IPS-18c (cell line): Measurements from ENCODE around the gene FBXO41.
A peak's percentile ranks its signal among the peaks of the same experiment; 100 is the strongest.

Experiments
- H3K4me3 ChIP-seq: 2 replicates; pipeline ENCODE4 v1.7.0; 2013; ENCODE audit warnings: low read depth, mild to moderate bottlenecking, low read length, moderate library complexity; ENCODE audit not compliant: insufficient read depth
- H3K9me3 ChIP-seq: one replicate; pipeline ENCODE4 v1.6.1; 2013; ENCODE audit warnings: mild to moderate bottlenecking, low read length, moderate library complexity; ENCODE audit not compliant: control insufficient read depth, insufficient read depth

FBXO41 gene

DNA sequence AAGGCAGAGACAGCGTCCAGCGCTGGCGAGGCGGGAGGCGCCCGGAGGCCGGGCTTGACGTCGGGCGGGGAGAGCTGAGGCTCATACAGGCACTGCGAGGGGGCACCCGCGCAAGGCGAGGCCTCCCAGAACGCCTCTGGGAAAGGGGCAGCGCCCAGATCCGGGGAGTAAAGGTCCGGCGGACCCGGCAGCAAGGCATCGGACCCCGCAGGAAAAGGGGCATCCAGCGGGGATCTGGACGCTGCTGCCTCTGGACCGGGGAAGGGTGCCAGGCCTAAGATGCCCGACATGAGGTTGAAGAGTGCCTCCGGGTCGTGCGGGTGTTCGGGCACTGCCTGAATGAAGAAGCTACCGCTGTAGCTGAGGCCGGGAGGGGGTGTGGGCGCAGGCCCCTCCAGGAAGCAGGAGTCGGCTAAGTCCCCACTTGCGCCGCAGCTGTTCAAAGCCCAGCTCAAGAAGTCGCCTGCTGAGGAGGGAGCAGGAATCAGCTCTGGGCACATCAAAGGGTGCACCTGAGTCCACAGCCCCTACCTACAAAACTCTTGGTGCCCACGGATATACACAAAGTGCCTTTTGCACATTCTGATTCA, 8.1 kb upstream of the FBXO41 start:
- Histone ChIP-seq H3K4me3 (peak overlapping the region; percentile 63), H3K9me3 (no peaks in the 10 kb centered on the region)

DNA sequence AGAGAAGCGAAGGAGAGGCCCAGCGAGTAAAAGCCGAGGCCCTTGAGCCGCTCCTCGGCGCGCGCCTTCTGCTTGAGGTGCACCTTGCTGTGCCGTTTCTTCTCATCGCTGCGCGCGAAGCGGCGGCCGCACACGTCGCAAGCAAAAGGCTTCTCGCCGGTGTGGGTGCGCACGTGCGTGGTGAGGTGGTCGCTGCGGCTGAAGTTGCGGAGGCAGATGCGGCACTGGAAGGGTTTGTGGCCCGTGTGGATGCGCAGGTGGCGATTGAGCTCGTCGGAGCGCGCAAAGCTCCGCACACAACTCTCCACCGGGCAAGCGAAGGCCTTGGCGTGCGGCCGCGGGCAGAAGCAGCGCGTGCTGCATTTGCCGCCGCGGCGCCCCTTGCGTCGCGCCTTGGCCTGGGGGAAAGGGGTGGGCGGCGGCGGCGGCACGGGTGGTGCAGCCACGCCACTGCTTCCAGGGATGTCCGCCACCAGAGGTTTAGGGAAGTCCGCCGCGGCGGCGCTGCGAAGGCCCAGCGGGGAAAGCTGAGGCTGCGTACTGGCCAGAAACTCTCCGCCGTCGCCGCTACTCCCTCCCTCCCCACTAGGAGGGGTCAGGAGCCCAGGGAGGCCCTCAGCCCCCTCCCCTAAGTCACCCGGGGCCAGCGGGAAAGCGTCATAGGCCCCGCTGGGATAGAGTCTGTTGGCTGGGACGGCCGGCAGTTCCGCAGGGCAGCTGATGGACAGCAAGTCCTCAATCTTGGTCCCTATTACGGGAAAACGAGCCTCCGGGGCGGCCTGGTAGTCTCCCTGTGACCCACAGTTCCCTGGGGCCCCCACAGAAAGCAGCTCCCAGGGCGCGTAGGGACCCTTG, 7.4 kb upstream of the FBXO41 start:
- Histone ChIP-seq H3K4me3 (peak overlapping the region; percentile 47), H3K9me3 (no peaks in the 10 kb centered on the region)

DNA sequence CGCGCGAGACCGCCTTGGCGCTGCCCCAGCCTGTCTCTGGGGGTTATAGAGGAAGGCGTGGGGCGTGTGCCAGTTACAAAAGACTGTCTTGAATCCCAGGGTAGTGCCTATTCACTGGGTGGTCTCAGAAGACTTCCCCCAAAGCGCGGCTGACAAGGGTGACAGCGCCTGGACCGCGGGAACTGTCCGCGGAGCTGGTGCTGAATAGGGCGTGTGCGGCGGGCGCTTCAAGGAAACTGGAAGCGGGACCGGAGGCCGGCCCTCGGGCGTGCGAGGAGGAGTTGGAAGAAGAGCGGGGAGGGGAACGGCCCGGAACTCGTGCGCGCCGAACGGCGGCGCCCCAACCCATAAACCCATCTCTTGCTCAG, 6.8 kb upstream of the FBXO41 start:
- H3K9me3 ChIP-seq, result no peaks in the 10 kb centered on the region
- peak overlapping the region; percentile 47 for H3K4me3 ChIP-seq

DNA sequence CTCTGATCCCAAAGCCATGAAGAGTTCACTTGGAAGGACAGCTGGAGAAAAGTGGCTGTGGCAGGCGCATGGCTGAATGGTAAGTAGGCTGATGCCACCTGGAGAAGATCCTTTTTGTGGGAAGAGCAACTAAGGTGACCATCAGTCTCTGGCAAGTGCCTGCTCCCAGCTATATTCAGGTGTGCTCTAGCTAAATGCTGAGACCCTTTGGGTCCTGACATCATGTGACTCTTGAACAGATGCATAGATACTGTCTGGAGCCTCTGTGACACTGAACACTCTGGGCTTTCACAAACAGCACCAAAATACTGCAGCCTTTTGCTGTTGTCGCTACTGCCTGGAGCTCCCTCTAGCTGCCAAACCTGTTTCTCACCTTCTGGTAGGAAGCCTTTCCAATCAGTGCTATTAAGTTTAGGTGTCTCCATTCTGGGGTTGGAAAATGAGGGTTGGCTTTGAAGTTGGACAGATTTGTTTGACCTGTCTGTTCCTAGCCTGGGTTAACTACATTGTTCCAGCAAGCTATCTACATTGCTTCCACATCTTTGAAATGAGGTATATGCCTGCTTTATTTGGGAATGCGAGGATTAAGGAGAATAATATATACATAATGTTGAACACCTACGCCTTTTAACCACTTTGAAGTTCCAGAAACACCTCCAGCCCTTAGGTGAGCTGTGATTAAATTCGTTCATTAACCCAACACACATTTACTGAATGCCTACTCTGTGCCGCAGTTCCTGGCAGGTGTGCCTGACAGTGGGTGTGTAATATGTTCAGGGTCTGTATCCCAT, 6.0 kb upstream of the FBXO41 start:
- Histone ChIP-seq H3K4me3 (no peak overlapping the region), H3K9me3 (no peaks in the 10 kb centered on the region)

DNA sequence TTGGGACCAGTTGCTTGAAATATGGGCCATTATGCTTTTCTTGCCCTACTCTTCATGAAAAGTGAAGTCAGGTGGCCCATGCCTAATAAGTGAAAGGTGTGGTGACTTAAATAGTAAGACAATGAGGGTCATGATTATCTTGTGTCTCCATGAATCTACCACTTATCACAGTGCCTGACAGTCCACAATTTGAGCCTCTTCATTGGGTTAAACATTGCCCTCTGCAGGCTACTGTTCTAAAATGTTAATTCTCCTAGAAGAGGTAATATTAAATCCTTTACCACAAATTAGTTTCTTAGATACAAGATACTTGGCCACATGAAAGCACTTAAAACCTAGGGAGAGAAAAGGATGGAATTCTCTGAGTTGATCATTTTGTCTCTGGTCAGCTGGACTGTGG, 5.0 kb upstream of the FBXO41 start:
- Histone ChIP-seq H3K9me3 (no peaks in the 10 kb centered on the region), H3K4me3 (no peak overlapping the region)

DNA sequence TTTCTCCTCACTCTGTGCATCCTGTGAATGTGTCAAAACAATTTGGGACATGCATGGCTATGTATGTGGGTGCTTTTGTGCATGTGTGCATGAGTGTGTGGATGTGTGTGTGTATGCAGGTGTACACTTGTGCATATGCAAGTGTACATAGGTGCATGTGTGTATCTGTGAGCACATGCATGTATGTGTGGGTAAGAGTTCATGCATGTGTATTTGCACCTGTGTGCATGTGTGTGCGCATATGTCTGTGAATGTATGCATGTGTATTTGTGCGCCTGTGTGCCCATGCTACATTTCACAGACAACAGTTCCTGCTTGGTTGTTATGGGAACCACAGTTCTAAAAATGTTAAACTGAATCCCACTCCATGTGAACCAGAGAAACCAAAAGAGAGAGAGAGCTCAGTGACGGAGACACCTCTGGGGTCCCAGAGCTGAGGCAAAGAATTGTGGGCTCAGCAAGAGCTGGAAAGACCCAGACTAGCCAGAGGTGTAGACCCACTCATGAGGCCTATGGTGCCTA, 1.9 kb upstream of the FBXO41 start:
- no peak overlapping the region for H3K4me3 ChIP-seq
- no peaks in the 10 kb centered on the region for H3K9me3 ChIP-seq

DNA sequence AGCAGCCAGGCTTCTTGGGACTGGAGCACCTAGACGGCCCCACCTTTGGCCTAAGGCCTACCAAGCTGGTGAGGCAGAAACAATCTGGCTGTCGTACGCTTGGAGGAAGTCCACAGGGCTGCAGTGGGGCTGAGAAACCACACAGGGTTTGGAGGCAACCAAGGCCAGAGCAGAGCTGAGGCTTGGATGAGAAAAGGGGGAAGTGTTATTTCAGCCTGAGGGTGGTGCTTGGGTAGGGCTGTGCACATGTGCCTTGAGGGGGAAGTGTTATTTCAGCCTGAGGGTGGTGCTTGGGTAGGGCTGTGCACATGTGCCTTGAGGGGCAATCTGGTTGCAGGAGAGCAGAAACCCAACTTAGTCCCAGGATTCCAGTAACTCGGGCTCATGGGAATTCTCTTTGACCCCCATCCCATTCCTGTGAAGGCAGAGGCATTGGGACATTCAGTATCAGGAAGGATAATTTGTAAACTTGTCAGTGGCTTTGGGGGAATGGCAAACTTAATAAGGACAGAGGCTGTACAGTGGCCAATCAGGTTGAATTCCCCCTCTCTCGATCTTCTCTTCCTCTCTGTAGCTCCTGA, 971 bp upstream of the FBXO41 start:
- H3K9me3 ChIP-seq, result no peaks in the 10 kb centered on the region

DNA sequence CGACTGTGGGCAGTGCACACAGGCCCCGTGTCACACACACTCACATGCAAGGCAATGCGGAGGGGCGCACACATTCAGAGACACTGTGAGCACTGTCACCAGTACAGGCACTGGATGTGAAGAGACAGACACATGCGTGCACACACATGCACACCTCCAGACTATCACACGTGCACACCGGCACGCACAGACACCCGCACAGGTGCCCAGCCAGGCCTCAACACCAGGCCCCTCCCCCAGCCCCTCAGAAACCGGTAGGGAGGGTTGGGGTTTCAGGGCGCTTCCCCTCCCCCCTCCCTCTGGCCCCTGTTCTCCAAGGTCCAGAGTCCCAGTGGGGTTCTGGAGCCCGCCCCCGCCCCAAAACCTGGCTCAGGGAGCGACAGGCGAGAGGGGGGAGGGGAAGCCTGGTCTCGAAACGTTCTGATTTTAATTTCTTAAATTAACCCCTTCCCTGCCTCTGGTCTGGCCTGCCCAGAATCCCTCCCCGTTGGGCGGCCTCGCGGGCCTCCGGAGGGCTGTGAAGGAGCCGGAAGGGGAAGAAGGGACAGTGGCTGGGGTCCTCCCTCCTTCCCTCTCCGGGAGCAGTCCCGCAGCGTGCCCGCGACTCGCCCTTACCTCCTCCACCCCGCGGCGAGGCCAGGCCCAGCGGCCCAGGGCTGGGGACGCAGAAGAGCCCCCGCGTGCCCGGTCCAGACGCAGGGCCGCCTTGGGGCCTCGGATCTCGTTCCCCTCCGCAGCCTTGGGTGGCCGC, 558 bp downstream of the FBXO41 start:
- no peaks in the 10 kb centered on the region for H3K9me3 ChIP-seq
- peak overlapping the region; percentile 82 for H3K4me3 ChIP-seq

More for the DNA sequence above, 971 bp upstream of the FBXO41 start:
- peak overlapping the region; percentile 82; the same call in 1 of the 2 replicates for H3K4me3 ChIP-seq

DNA sequence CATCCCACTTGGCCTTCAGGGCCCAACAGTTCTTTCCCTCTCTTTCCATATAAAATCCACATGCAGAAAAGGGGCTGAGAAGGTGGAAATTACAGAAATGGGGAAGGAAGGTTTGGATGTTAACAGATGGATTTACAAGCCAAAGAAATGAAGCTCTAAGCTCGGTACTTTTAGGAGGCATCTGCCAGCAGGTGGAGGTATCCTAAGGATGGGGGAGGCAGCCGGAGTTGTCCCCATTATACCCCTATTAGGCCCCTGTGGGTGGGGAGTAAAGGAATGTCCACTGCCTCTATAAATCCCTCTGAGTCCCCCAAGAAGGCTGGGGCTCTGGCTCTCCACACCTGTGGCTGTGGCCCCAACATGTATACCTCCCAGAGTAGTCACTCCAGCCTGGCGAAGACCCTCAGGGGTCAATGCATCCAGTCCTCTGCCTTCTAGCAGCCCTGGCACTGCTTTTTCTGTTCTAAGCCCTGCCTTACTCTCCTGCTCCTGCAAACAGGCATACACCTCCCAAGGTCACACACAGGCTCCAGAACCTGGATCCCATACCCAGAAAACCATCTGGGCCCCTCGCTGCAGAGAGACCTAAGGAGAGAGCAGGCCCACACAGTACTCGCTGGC, 1.2 kb downstream of the FBXO41 start:
- H3K4me3 ChIP-seq, result peak overlapping the region; percentile 82
- H3K9me3 ChIP-seq, result no peaks in the 10 kb centered on the region

DNA sequence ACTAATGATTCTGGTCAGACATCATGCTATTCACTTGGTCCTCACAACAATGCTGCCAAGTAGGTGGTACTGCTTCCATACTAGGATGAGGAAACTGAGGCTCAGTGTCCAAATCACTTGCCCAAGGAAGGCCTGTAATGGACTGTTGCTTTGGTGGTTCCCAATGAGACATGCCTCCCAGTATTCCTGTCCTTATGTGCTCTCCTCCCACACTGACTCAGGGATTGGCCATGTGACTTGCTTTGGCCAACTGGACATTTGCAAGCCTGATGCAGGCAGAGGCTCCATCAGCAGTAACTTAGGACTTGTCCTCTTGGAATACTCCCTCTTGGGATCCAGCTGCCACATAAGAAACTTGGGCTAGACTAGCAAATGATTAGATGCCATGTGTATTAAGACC, 3.0 kb downstream of the FBXO41 start:
- H3K4me3 ChIP-seq, result no peak overlapping the region
- no peaks in the 10 kb centered on the region for H3K9me3 ChIP-seq

DNA sequence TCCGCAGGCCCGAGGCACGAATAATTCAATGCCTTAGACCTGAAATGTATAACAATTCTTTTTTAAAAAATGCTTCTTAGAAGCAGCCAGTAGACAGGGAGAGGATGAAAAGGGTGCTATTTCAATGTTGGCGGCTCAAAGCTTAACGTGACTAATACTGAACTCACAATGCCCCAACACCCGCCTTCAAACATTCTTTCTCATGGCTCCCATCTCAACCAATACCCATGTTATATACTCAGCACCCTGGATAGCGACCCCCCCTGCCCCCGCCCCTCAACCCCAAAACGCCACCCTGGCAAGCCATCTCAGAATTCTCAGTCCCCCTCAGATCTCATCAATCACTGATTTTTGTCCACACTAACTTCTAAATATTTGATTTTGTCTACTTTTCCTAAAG, 4.4 kb downstream of the FBXO41 start:
- Histone ChIP-seq H3K9me3 (no peaks in the 10 kb centered on the region), H3K4me3 (no peak overlapping the region)

DNA sequence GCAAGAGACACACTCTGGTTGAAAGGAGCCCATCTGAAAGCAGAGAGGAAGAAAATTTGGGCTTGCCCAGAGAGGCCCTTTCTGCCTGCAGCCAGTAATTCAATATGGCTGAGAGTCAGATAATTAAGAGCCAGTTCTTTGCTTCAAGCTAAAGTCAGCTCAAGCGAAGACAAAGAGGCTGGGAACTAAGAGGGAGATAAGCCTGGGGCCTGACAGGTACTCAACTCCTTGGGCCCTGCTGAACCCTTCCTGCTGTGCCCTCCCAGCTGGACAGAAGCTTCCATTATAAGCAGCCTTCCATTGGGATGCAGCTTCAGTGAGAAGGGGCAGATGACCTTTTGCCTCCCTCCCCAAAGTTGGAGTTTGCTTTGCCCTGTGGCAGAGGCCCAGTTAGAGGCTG, 12.0 kb downstream of the FBXO41 start:
- H3K9me3 ChIP-seq, result no peaks in the 10 kb centered on the region
- H3K4me3 ChIP-seq, result no peak overlapping the region

DNA sequence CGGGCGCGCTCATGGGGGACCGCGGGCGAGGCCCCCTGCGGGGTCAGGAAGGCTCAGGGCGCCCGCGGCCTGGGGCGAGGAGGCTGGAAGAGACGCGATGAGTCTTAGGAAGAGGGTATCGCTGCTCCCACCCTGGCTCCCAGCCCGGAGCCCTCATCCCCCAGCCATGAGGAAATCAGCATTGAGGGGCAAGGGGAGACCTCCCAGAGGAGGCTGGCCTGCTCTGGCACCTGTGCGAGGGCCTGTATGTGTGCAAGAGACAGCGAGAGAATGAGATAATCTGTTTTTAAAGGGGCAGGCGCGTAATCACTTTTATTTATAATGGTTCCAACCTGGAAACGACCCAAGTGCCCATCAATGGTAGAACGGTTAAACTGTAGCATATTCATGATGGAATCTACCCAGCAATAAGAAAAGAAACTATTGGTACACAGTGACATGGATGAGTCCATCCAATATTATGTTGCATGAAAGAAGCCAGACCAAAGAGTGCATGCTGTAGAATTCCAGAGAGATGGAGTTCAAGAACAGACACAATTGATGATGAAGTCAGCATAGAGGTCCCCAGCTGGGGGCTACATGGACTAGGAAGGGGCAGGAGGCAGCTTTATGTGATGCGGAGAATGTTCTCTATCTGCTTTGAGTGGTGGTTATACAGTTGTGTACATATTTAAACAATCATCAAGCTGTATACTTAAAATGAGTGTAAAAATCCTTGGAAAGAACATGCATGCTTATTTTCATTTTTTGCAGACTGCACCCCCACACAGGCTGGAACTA, 14.4 kb downstream of the FBXO41 start:
- H3K4me3 ChIP-seq, result peak overlapping the region; percentile 41
- no peaks in the 10 kb centered on the region for H3K9me3 ChIP-seq

DNA sequence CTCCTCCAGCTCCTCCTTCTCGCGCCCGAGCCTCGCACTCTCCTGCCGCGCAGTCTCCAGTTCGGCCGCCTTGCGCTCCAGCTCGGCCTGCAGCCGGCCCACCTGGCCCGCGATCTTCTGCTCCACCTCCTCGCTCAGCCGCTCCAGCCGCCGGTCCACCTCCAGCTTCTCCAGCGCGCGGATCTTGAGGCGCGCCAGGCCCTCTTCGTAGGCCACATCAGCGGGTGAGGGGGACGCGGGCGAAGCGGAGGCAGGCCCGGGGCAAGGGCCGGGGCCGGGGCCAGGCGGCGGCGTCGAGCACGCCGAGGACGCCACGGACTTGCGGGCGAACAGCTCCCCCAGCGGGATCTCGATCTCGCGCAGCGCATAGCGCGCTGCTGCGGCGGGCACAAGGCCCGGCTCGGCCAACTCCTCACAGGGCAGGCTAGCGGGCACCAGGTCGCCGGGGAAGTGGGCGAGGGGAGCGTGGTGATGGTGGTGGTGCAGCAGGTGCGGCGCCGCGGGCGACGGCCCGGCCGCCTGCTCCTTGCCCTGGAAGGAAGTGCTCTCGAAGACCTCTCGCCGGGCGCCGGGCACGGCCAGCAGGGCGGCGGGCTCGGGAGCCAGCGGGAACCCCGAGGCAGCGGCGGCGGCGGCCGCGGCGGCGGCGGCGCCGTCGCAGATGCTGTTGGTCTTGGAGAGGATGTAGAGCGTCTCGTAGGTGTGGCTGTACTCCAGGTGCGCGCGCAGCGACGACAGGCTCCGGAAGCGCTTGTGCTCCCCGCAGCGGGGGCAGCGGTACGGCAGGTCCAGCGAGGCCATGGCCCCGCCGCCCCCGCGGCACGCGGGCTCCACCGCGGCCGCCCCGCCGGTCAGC, 15.2 kb downstream of the FBXO41 start:
- H3K4me3 ChIP-seq, result peak overlapping the region; percentile 61

DNA sequence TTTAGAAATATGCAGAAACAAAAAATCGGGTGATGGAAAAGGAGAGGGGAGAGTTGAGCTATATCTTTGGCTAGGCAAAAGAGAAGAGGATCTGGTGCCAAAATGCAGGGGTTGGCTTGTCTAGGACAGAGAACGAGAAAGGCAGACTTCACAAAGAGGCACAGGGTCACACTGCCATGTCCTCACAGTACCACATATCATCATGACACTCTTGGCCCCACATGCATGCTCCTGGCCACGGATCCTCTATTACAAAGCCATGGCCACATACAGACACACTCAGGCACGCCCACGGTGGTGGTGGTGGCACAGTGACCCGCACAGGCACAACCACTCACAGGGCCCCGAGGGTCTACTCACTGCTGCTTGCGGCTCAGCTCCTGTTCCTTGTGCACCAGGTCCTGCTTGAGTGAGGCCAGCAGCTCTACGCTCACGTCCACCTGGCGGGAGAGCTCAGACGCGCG, 15.9 kb downstream of the FBXO41 start:
- H3K4me3 ChIP-seq, result peak overlapping the region; percentile 61
- no peaks in the 10 kb centered on the region for H3K9me3 ChIP-seq

More for the DNA sequence above, 15.2 kb downstream of the FBXO41 start:
- H3K9me3 ChIP-seq, result no peaks in the 10 kb centered on the region
